Measurements from ENCODE around the gene TTR. TPM values are rescaled to one million over a fixed set of nuclear protein-coding genes. Genes with fewer than 3 reads are reported as not detected.

The TTR gene
- total RNA-seq, 4 donors from 2014 or later = not detected

- 68 to 86% methylated on average over 1 of the region's 1 CpG for WGBS, 2 donors
- Histone ChIP-seq H3K27ac (no peak overlapping the region), H3K4me1 (peaks cover 0 to 7% (median 0%) of the 10 kb centered on the region in 3 donors), H3K36me3 (no peaks in the 10 kb centered on the region), H3K4me3 (no peak overlapping the region), H3K9me3 (no peaks in the 10 kb centered on the region), H3K27me3 (no peaks in the 10 kb centered on the region)
- DNase-seq = no peak
- TF ChIP-seq CTCF (IDR thresholded peaks at IDR 0.05) = no peak
- TF ChIP-seq POLR2A (IDR thresholded peaks at IDR 0.05) = no peak
- intact Hi-C loops (cut with DNase I) = loop anchor here (10.0 kb wide), 1 partner anchor 248 kb away; no protein-coding TSS in a partner anchor
Observed at GRCh38 chr18:31577195-31577594, 14.5 kb upstream of the TTR start.

- Histone ChIP-seq H3K4me3 (no peak overlapping the region), H3K9me3 (no peaks in the 10 kb centered on the region), H3K27me3 (no peaks in the 10 kb centered on the region), H3K27ac (no peak overlapping the region), H3K4me1 (peaks cover 0 to 7% (median 0%) of the 10 kb centered on the region in 3 donors), H3K36me3 (no peaks in the 10 kb centered on the region)
- DNase-seq = no peak
- intact Hi-C loops (cut with DNase I) = loop anchor here (10.0 kb wide), 1 partner anchor 247 kb away; no protein-coding TSS in a partner anchor
- 95 to 98% methylated on average over 2 to 4 of the region's 4 CpGs for WGBS, 2 donors
- TF ChIP-seq CTCF (IDR thresholded peaks at IDR 0.05) = no peak
- TF ChIP-seq POLR2A (IDR thresholded peaks at IDR 0.05) = no peak
Observed at GRCh38 chr18:31578126-31578525, 13.6 kb upstream of the TTR start.

- H3K9me3 ChIP-seq = no peaks in the 10 kb centered on the region
- no peaks in the 10 kb centered on the region for H3K27me3 ChIP-seq
- no peak for TF ChIP-seq CTCF (IDR thresholded peaks at IDR 0.05)
- TF ChIP-seq POLR2A (IDR thresholded peaks at IDR 0.05) = no peak
- intact Hi-C loops (cut with DNase I) = loop anchor here (10.0 kb wide), 1 partner anchor 245 kb away; no protein-coding TSS in a partner anchor
- peaks cover 0 to 7% (median 0%) of the 10 kb centered on the region in 3 donors for H3K4me1 ChIP-seq
- no peak overlapping the region for H3K27ac ChIP-seq
- H3K4me3 ChIP-seq = no peak overlapping the region
- DNase-seq = no peak
- 78 to 91% methylated on average over 2 of the region's 2 CpGs for WGBS, 2 donors
- H3K36me3 ChIP-seq = no peaks in the 10 kb centered on the region
Observed at GRCh38 chr18:31579375-31579774, 12.3 kb upstream of the TTR start.

DNA sequence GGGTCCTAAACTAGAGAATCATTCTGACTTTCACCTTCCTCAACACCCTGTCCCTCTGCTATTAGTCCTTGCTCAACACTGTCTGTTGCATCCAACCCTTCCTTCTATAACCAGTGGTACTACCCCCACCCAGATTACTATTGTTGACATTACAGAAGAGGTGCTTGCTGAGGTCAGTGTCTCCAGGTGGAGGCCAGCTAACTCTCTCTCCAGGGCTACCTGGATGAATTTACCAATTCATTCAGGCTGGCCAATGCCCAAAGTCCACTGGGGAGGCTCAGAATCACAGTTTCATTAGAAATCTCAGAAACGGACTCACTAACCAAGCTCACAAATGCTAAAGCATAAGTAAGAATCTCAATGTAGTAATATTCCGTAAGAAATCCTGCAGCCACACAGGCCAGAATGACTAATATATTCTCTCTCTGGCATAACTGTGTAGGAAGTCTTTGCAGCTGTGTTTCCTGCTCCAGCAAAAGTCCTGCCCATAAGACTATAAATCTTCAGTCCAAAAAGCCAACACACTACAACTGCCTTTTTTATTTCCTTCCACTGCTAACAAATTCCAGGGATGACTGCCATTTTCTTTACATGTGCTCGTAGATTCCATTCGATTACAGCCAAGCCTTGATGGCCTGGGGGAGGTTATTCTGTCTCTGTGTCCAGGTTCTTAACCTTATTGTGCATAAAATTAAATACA is 10.0 kb upstream of the TTR start:
- intact Hi-C loops (cut with DNase I) = no loop called here
- H3K4me3 ChIP-seq = no peak overlapping the region
- no peaks in the 10 kb centered on the region for H3K27me3 ChIP-seq
- WGBS, 2 donors = 12 to 44% methylated on average over 4 of the region's 4 CpGs
- no peak overlapping the region for H3K27ac ChIP-seq
- DNase-seq = no peak
- H3K36me3 ChIP-seq = no peaks in the 10 kb centered on the region
- TF ChIP-seq POLR2A (IDR thresholded peaks at IDR 0.05) (no peak), CTCF (IDR thresholded peaks at IDR 0.05) (no peak)
- peaks cover 0 to 7% (median 0%) of the 10 kb centered on the region in 3 donors for H3K4me1 ChIP-seq
- no peaks in the 10 kb centered on the region for H3K9me3 ChIP-seq

GRCh38 chr18:31583185-31583854 is 8.4 kb upstream of the TTR start:
- TF ChIP-seq POLR2A (IDR thresholded peaks at IDR 0.05) (no peak), CTCF (IDR thresholded peaks at IDR 0.05) (no peak)
- WGBS, 2 donors = 90% methylated on average over 5 of the region's 5 CpGs

More at GRCh38 chr18:31583185-31583854, 8.4 kb upstream of the TTR start:
- H3K27ac ChIP-seq = no peak overlapping the region
- H3K9me3 ChIP-seq = no peaks in the 10 kb centered on the region
- no peak for DNase-seq
- H3K4me1 ChIP-seq = peaks cover 0 to 7% (median 0%) of the 10 kb centered on the region in 3 donors
- no peaks in the 10 kb centered on the region for H3K27me3 ChIP-seq
- no peaks in the 10 kb centered on the region for H3K36me3 ChIP-seq
- intact Hi-C loops (cut with DNase I) = no loop called here
- no peak overlapping the region for H3K4me3 ChIP-seq
